B cell (primary cell): ENCODE results near the gene NRN1L.
"Not testable (repeated sequence)": the region's sequence is repeated elsewhere in the genome, so short reads cannot be mapped to it uniquely, and the experiment has no call there.

ENCODE experiments used
- CTCF ChIP-seq: fragments of 200-600 bp; IDR thresholded peaks from one replicate; pipeline ENCODE4 v1.8.0; 2022; ENCODE audit warnings: antibody characterized with exemption, mild to moderate bottlenecking
- EZH2 ChIP-seq: IDR thresholded peaks from 2 replicates; pipeline ENCODE4 v1.6.1; 2012; ENCODE audit warnings: borderline replicate concordance, low read depth, mild to moderate bottlenecking, moderate library complexity, low read length; ENCODE audit not compliant: insufficient read depth, poor library complexity, severe bottlenecking

DNA sequence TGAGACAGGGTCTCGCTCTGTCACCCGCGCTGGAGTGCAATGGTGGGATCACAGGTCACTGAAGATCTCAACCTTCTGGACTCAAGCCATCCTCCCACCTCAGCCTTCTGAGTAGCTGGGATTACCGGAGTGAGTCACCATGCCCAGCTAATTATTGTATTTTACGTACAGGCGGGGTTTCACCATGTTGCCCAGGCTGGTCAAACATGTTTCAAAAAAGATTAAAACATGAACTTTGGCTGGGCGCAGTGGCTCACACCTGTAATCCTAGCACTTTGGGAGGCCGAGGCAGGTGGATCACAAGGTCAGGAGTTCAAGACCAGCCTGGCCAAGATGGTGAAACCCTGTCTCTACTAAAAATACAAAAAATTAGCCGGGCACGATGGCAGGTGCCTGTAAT lies 47.5 kb upstream of the NRN1L start:
- not testable (repeated sequence) for TF ChIP-seq CTCF, EZH2
